Mesothelial cell of epicardium (in vitro differentiated cells): ENCODE measurements around the gene PPIF. TPM values are rescaled to one million over a fixed set of nuclear protein-coding genes. Genes with fewer than 3 reads are reported as not detected.

Source experiments
- DNase-seq, 2 experiments: peaks; one replicate each; pipeline ENCODE4 v3.0.0; 2021; ENCODE audit warnings: low spot score in 2 of 2; ENCODE audit not compliant: unreplicated experiment in 2 of 2
- H3K27ac Mint-ChIP-seq: 2 replicates; pipeline ENCODE4 v1.8.0; 2021; ENCODE audit warnings: mixed read lengths
- H3K27me3 Mint-ChIP-seq: 2 replicates; pipeline ENCODE4 v1.8.0; 2021; ENCODE audit warnings: low read depth, mixed read lengths
- H3K36me3 Mint-ChIP-seq: 2 replicates; pipeline ENCODE4 v1.8.0; 2021; ENCODE audit warnings: mixed read lengths
- H3K4me1 Mint-ChIP-seq: 2 replicates; pipeline ENCODE4 v1.8.0; 2021; ENCODE audit warnings: mixed read lengths
- H3K4me3 Mint-ChIP-seq: 2 replicates; pipeline ENCODE4 v1.8.0; 2021; ENCODE audit warnings: mild to moderate bottlenecking, moderate library complexity, mixed read lengths
- H3K9me3 Mint-ChIP-seq: 2 replicates; pipeline ENCODE4 v1.8.0; 2021; ENCODE audit warnings: mixed read lengths
- CTCF ChIP-seq: fragments of 200-600 bp; sonication (generic); IDR thresholded peaks from one replicate; pipeline ENCODE4 v1.5.0; 2021; ENCODE audit warnings: antibody characterized with exemption; ENCODE audit not compliant: unreplicated experiment
- total RNA-seq: library from RNA; stranded (reverse); gene quantifications from 3 replicates; pipeline ENCODE4 v1.2.1, GENCODE V29; 2021

PPIF gene
- total RNA-seq, 1 donor from 2014 or later, result 35.1 TPM

GRCh38 chr10:79359816-79360498 is 12.7 kb downstream of the PPIF start:
- no peak overlapping the region for H3K4me3 Mint-ChIP-seq

GRCh38 chr10:79360499-79361342 is 13.5 kb downstream of the PPIF start:
- H3K9me3 Mint-ChIP-seq, result peaks cover 12% of the 10 kb centered on the region

More at GRCh38 chr10:79359816-79360498, 12.7 kb downstream of the PPIF start:
- Mint-ChIP-seq H3K27ac (no peak overlapping the region), H3K36me3 (peaks cover 21% of the 10 kb centered on the region), H3K9me3 (peaks cover 8% of the 10 kb centered on the region), H3K4me1 (no peaks in the 10 kb centered on the region), H3K27me3 (peaks cover 15% of the 10 kb centered on the region)
- no peak for TF ChIP-seq CTCF
- no peak for DNase-seq

GRCh38 chr10:79361726-79362397 is 14.6 kb downstream of the PPIF start:
- Mint-ChIP-seq H3K4me3 (no peak overlapping the region), H3K36me3 (peaks cover 6% of the 10 kb centered on the region)

More at GRCh38 chr10:79360499-79361342, 13.5 kb downstream of the PPIF start:
- H3K36me3 Mint-ChIP-seq, result peaks cover 14% of the 10 kb centered on the region
- TF ChIP-seq CTCF, result no peak
- H3K4me3 Mint-ChIP-seq, result no peak overlapping the region
- H3K27ac Mint-ChIP-seq, result no peak overlapping the region
- DNase-seq, result no peak
- H3K4me1 Mint-ChIP-seq, result no peaks in the 10 kb centered on the region
- H3K27me3 Mint-ChIP-seq, result peaks cover 20% of the 10 kb centered on the region

GRCh38 chr10:79367426-79368189 is 20.3 kb downstream of the PPIF start:
- Mint-ChIP-seq H3K4me3 (no peak overlapping the region), H3K4me1 (no peaks in the 10 kb centered on the region), H3K27me3 (peaks cover 34% of the 10 kb centered on the region), H3K36me3 (peaks cover 2% of the 10 kb centered on the region), H3K9me3 (peaks cover 20% of the 10 kb centered on the region), H3K27ac (no peak overlapping the region)
- DNase-seq, result no peak
- TF ChIP-seq CTCF, result no peak

More at GRCh38 chr10:79361726-79362397, 14.6 kb downstream of the PPIF start:
- Mint-ChIP-seq H3K27me3 (peaks cover 29% of the 10 kb centered on the region), H3K4me1 (no peaks in the 10 kb centered on the region), H3K27ac (no peak overlapping the region), H3K9me3 (peaks cover 12% of the 10 kb centered on the region)
- no peak for DNase-seq
- TF ChIP-seq CTCF, result no peak

GRCh38 chr10:79372871-79373270 is 25.6 kb downstream of the PPIF start:
- TF ChIP-seq CTCF, result no peak
- Mint-ChIP-seq H3K27me3 (no peaks in the 10 kb centered on the region), H3K4me1 (peaks cover 8% of the 10 kb centered on the region), H3K36me3 (peaks cover 2% of the 10 kb centered on the region), H3K4me3 (no peak overlapping the region), H3K9me3 (peaks cover 8% of the 10 kb centered on the region), H3K27ac (no peak overlapping the region)
- no peak for DNase-seq
